K562 (cell line): ENCODE measurements around the gene RNF213. TPM values are rescaled to one million over a fixed set of nuclear protein-coding genes. Genes with fewer than 3 reads are reported as not detected.

Experiments
- CREBBP ChIP-seq: IDR thresholded peaks from one replicate; pipeline ENCODE4 v1.6.1; 2012; ENCODE audit warnings: low read depth, mild to moderate bottlenecking, control low read depth, inconsistent platforms, low read length
- DIDO1 ChIP-seq: fragments of 450-650 bp; IDR thresholded peaks from 2 replicates; pipeline ENCODE4 v1.6.1; 2016; ENCODE audit warnings: low read depth, missing biosample characterization, missing genetic modification characterization
- NONO ChIP-seq, 2 experiments: fragments of 200-400 bp in 1 of 2; fragments of 450-650 bp in 1 of 2; formaldehyde crosslinking in 1 of 2; IDR thresholded peaks; 2 replicates each; pipeline ENCODE4 v1.6.1; 2017; ENCODE audit warnings: low read depth in 2 of 2, mild to moderate bottlenecking in 2 of 2, moderate library complexity in 2 of 2, low read length in 1 of 2
- polyA plus RNA-seq, 8 experiments: library from polyadenylated mRNA; depleted of rRNA in 4 of 8; stranded (reverse) in 5 of 8; unstranded in 3 of 8; fragments of >200 nt; fragmentation: Nextera tagmentation in 2 of 8; fragmentation: Illumina TruSeq in 1 of 8; extraction: Ambion mirVana in 2 of 8; extraction: Trizol in 1 of 8; gene quantifications; 2 replicates each; pipeline versions ENCODE4 v1.2.1 to v1.2.3, GENCODE V29; 2011 to 2014; ENCODE audit warnings: inconsistent platforms in 1 of 8, missing spikeins in 1 of 8
- total RNA-seq, 7 experiments: library from RNA; depleted of rRNA in 6 of 7; stranded (reverse); fragments of >200 nt in 6 of 7; fragmentation: Illumina TruSeq in 2 of 7; extraction: Trizol in 2 of 7; gene quantifications; 2 replicates each; pipeline versions ENCODE4 v1.2.1 to v1.2.3, GENCODE V29; 2011 to 2021; ENCODE audit warnings: low replicate concordance in 1 of 7
- TF ChIP-seq, protein P1 (sequence below): conservative IDR thresholded peaks from 2 replicates; pipeline ENCODE4 v1.6.1; 2011; ENCODE audit warnings: low read depth, mild to moderate bottlenecking, low read length; ENCODE audit not compliant: control insufficient read depth
- TF ChIP-seq, protein P2 (sequence below): fragments of 250-450 bp; sonication (Bioruptor Pico); IDR thresholded peaks from 2 replicates; pipeline ENCODE4 v1.4.0; 2020; ENCODE audit warnings: mild to moderate bottlenecking

Gene RNF213
- total and polyA plus RNA-seq, 9 of the 15 experiments (the other 6 are each of a cell fraction or from before 2014, with no cell fraction given) = 5.3 to 33.6 (median 17.9) TPM

GRCh38 chr17:80414803-80415625, 154.4 kb downstream of the RNF213 start, which contains the start of gene ENDOV (continued):
- TF ChIP-seq NONO (IDR thresholded peaks at IDR 0.05; ENCODE audit: low read depth in 2 of 2, low read length in 1 of 2) = peak in 1 of 2 experiments; percentile 48; a peak in 1 of 4 replicates
- TF ChIP-seq, protein P1, sequence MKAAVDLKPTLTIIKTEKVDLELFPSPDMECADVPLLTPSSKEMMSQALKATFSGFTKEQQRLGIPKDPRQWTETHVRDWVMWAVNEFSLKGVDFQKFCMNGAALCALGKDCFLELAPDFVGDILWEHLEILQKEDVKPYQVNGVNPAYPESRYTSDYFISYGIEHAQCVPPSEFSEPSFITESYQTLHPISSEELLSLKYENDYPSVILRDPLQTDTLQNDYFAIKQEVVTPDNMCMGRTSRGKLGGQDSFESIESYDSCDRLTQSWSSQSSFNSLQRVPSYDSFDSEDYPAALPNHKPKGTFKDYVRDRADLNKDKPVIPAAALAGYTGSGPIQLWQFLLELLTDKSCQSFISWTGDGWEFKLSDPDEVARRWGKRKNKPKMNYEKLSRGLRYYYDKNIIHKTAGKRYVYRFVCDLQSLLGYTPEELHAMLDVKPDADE = peak; percentile 86
- TF ChIP-seq, protein P2, sequence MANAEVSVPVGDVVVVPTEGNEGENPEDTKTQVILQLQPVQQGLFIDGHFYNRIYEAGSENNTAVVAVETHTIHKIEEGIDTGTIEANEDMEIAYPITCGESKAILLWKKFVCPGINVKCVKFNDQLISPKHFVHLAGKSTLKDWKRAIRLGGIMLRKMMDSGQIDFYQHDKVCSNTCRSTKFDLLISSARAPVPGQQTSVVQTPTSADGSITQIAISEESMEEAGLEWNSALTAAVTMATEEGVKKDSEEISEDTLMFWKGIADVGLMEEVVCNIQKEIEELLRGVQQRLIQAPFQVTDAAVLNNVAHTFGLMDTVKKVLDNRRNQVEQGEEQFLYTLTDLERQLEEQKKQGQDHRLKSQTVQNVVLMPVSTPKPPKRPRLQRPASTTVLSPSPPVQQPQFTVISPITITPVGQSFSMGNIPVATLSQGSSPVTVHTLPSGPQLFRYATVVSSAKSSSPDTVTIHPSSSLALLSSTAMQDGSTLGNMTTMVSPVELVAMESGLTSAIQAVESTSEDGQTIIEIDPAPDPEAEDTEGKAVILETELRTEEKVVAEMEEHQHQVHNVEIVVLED (CRISPR knock-in tag) = peak; percentile 47; the same call in 1 of the 2 replicates
- TF ChIP-seq CREBBP = no peak
- TF ChIP-seq DIDO1 (tag) = peak; percentile 95
